ENCODE measurements around the gene ZBTB38.

DNA sequence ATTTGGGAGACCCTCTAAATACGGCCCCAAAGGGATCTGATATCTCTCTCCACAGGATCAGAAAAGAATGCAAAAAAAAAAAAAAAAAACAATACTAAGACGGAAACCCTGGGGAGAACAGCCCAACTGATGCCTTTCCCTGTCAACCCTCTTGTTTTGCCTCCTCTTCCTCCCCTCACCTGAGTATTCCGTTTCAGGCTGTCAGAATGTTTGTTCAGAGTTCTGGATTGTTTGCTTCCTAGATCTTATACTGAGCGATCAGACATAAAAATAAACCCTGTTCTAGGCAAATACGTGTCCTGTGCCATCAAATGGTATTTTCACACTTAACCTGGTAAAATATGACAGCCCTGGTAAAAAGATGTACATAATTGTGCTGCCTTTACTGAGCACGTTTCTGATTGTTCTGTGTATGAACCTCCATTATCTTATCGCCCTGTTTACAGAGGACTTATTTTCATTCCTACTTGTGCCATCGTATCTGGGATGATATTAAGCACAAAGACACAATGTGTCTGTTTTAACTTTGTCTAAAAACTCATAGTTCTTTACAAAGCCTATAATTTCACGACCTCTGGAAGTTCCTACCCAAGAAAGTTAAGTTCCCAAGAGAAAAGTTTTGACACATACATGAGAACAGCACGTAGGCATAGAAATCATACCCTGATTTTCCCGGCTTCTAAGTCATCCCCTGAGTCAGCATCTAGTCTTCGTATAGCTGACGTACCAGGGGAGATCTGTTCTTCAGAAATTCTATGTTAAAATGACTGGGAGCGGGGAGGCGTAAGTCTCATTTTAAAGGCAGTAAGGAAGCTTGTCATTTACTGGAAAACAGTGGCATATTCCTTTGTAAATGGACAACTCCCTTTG lies 856 bp downstream of the ZBTB38 start:
- TF ChIP-seq, protein P1, sequence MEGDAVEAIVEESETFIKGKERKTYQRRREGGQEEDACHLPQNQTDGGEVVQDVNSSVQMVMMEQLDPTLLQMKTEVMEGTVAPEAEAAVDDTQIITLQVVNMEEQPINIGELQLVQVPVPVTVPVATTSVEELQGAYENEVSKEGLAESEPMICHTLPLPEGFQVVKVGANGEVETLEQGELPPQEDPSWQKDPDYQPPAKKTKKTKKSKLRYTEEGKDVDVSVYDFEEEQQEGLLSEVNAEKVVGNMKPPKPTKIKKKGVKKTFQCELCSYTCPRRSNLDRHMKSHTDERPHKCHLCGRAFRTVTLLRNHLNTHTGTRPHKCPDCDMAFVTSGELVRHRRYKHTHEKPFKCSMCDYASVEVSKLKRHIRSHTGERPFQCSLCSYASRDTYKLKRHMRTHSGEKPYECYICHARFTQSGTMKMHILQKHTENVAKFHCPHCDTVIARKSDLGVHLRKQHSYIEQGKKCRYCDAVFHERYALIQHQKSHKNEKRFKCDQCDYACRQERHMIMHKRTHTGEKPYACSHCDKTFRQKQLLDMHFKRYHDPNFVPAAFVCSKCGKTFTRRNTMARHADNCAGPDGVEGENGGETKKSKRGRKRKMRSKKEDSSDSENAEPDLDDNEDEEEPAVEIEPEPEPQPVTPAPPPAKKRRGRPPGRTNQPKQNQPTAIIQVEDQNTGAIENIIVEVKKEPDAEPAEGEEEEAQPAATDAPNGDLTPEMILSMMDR (IDR thresholded peaks at IDR 0.05): no peak
- no peak for TF ChIP-seq EZH2 (IDR thresholded peaks at IDR 0.05)
